ENCODE results near the gene PLK2.

DNA sequence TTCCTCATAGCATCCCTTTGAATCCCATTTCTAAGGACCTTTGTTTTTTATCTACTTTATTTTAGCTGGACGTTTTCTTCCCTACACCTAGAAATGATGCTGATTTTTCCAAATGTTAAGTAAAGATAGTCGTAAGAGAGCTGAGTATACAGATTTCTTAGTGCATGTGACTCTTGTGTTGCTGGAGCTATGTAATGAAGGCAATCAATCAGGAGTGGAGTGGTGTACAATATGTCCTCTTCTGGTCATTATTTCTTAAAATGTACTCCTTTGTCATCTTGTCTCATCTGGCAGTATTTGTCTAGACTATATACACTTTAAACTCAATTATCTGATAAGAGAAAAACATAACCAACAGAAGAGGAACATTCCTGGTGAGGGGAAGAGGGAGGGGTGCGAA lies 44.9 kb upstream of the PLK2 start:
- TF ChIP-seq ZNF274 (IDR thresholded peaks at IDR 0.05; ENCODE audit: low read depth, low read length), result no peak
- TF ChIP-seq YY1 (IDR thresholded peaks at IDR 0.05; ENCODE audit: insufficient read depth, insufficient read length), result no peak
